HepG2 (cell line): ENCODE data around the gene SLC35B2. TPM values are rescaled to one million over a fixed set of nuclear protein-coding genes. Genes with fewer than 3 reads are reported as not detected.

Experiments used
- ATAC-seq: fragments of 200-7000 bp; cut with Tn5 transposase; 3 replicates; pipeline ENCODE4 v1.9.1; 2020; ENCODE audit warnings: mild to moderate bottlenecking, moderate library complexity
- BruUV-seq: library from RNA; stranded (reverse); fragments of 400-500 nt; replicated peaks from 2 replicates; lab custom pipeline; 2021; lab: Mats Ljungman, UMichigan
- CTCF ChIA-PET: fragments of 300-600 bp; formaldehyde crosslinking; extraction: SDS; loops from one replicate; lab custom pipeline; 2021; ENCODE audit warnings: low total read pairs, inconsistent platforms, low intra/inter-chr PET ratio; lab: Yijun Ruan, JAX
- POLR2A ChIA-PET: fragments of 350-600 bp; sonication (Branson Sonifier 250); formaldehyde crosslinking; loops from one replicate; lab custom pipeline; 2020; ENCODE audit warnings: antibody characterized with exemption, inconsistent platforms; lab: Yijun Ruan, JAX
- DNase-seq: peaks from one replicate; pipeline ENCODE4 v3.0.0-alpha.2; 2015; ENCODE audit warnings: low spot score
- FAIRE-seq: peaks from 3 replicates; lab custom pipeline; 2011; peaks lifted over from hg19 to GRCh38; lab: Jason Lieb, UNC
- H2AFZ ChIP-seq: one replicate; pipeline ENCODE4 v1.6.1; 2011; ENCODE audit warnings: low read length, inconsistent platforms
- H3K27ac ChIP-seq: fragments of 300-600 bp; 3 replicates; pipeline ENCODE4 v1.8.0; 2011; ENCODE audit warnings: mixed run types, mild to moderate bottlenecking, mixed read lengths, low read length, inconsistent platforms; ENCODE audit not compliant: insufficient read depth; ENCODE audit errors: extremely low read length
- H3K27me3 ChIP-seq, 2 experiments: fragments of 200-600 bp in 1 of 2; 2 replicates in 1 of 2; 3 replicates in 1 of 2; pipeline versions ENCODE4 v1.6.0 to v1.8.0; 2011; ENCODE audit warnings: low read length in 2 of 2, mild to moderate bottlenecking in 2 of 2, moderate library complexity in 2 of 2, inconsistent platforms in 1 of 2; ENCODE audit not compliant: insufficient read depth in 2 of 2, control insufficient read depth in 1 of 2
- H3K36me3 ChIP-seq, 2 experiments: fragments of 200-600 bp in 1 of 2; replicated peaks in 1 of 2; 2 replicates in 1 of 2; 3 replicates in 1 of 2; pipeline versions ENCODE4 v1.5.1 to v1.8.0; 2011; ENCODE audit warnings: low read length in 2 of 2, inconsistent platforms in 1 of 2; ENCODE audit not compliant: insufficient read depth in 2 of 2, control insufficient read depth in 1 of 2
- H3K4me1 ChIP-seq: 2 replicates; pipeline ENCODE4 v1.5.1; 2012; ENCODE audit warnings: low read length, inconsistent platforms; ENCODE audit not compliant: insufficient read depth
- H3K4me2 ChIP-seq: 2 replicates; pipeline ENCODE4 v1.6.0; 2011; ENCODE audit warnings: low read depth, low read length, inconsistent platforms
- H3K4me3 ChIP-seq, 3 experiments: fragments of 200-600 bp in 1 of 3; sonication (generic), shearing (Covaris generic) in 1 of 3; replicated peaks in 1 of 3; 2 replicates each; pipeline ENCODE4 v1.5.1; 2011 to 2016; ENCODE audit warnings: low read length in 3 of 3, inconsistent platforms in 2 of 3, low read depth in 2 of 3, mild to moderate bottlenecking in 2 of 3, control low read depth in 1 of 3, mixed read lengths in 1 of 3; ENCODE audit not compliant: insufficient read depth in 1 of 3
- H3K79me2 ChIP-seq: one replicate; pipeline ENCODE4 v1.6.1; 2011; ENCODE audit warnings: low read length, inconsistent platforms; ENCODE audit not compliant: insufficient read depth
- H3K9ac ChIP-seq: 2 replicates; pipeline ENCODE4 v1.6.0; 2011; ENCODE audit warnings: mild to moderate bottlenecking, low read depth, low read length, inconsistent platforms; ENCODE audit not compliant: insufficient read depth
- H3K9me3 ChIP-seq: 2 replicates; pipeline ENCODE4 v1.5.1; 2012; ENCODE audit warnings: mild to moderate bottlenecking, low read length
- H4K20me1 ChIP-seq: 2 replicates; pipeline ENCODE4 v1.6.0; 2011; ENCODE audit warnings: inconsistent platforms, mild to moderate bottlenecking, low read length, moderate library complexity; ENCODE audit not compliant: insufficient read depth
- ARNT2 ChIP-seq: sonication (generic); formaldehyde crosslinking; IDR thresholded peaks from 2 replicates; pipeline ENCODE4 v1.8.0; 2022; ENCODE audit warnings: mild to moderate bottlenecking, low read depth, missing genetic modification reagents, moderate library complexity
- ELF4 ChIP-seq: sonication (generic); formaldehyde crosslinking; IDR thresholded peaks from 2 replicates; pipeline ENCODE4 v1.5.0; 2020; ENCODE audit warnings: missing genetic modification reagents, mild to moderate bottlenecking, moderate library complexity, borderline replicate concordance
- HNF1A ChIP-seq, 2 experiments: sonication (generic) in 1 of 2; formaldehyde crosslinking in 1 of 2; IDR thresholded peaks; 2 replicates each; pipeline versions ENCODE4 v1.4.0 to v1.6.1; 2016 to 2020; ENCODE audit warnings: borderline replicate concordance in 1 of 2, low read depth in 1 of 2, mild to moderate bottlenecking in 1 of 2, missing genetic modification reagents in 1 of 2
- IRF2 ChIP-seq: IDR thresholded peaks from 2 replicates; pipeline ENCODE4 v1.6.1; 2018; ENCODE audit warnings: missing genetic modification reagents, missing compliant biosample characterization
- KDM2A ChIP-seq: sonication (generic); formaldehyde crosslinking; IDR thresholded peaks from 2 replicates; pipeline ENCODE4 v1.4.0; 2020; ENCODE audit warnings: low read depth, missing genetic modification reagents, borderline replicate concordance
- NBN ChIP-seq: fragments of 450-650 bp; conservative IDR thresholded peaks from 2 replicates; pipeline ENCODE4 v1.6.1; 2017
- NPAS2 ChIP-seq: sonication (generic); formaldehyde crosslinking; IDR thresholded peaks from 2 replicates; pipeline ENCODE4 v1.8.0; 2022; ENCODE audit warnings: mild to moderate bottlenecking, missing genetic modification reagents, borderline replicate concordance
- PAX8 ChIP-seq: sonication (generic); formaldehyde crosslinking; IDR thresholded peaks from 2 replicates; pipeline ENCODE4 v1.8.0; 2022; ENCODE audit warnings: mild to moderate bottlenecking, missing genetic modification reagents, borderline replicate concordance
- POLR2A ChIP-seq, 2 experiments: IDR thresholded peaks; 2 replicates each; pipeline ENCODE4 v1.6.1; 2011; ENCODE audit warnings: low read depth in 2 of 2, low read length in 2 of 2, mild to moderate bottlenecking in 1 of 2, moderate library complexity in 1 of 2; ENCODE audit not compliant: insufficient read depth in 1 of 2
- RNF219 ChIP-seq: sonication (generic); formaldehyde crosslinking; IDR thresholded peaks from 2 replicates; pipeline ENCODE4 v1.5.0; 2020; ENCODE audit warnings: mild to moderate bottlenecking, missing genetic modification reagents
- TBX2 ChIP-seq: sonication (generic); formaldehyde crosslinking; IDR thresholded peaks from 2 replicates; pipeline ENCODE4 v1.5.0; 2020; ENCODE audit warnings: missing genetic modification reagents, mild to moderate bottlenecking, borderline replicate concordance
- ZNF234 ChIP-seq: sonication (generic); formaldehyde crosslinking; conservative IDR thresholded peaks from 2 replicates; pipeline ENCODE4 v1.5.1; 2020; ENCODE audit warnings: mild to moderate bottlenecking, missing genetic modification reagents
- ZNF530 ChIP-seq: sonication (generic); formaldehyde crosslinking; IDR thresholded peaks from 2 replicates; pipeline ENCODE4 v1.5.0; 2020; ENCODE audit warnings: low read depth, mild to moderate bottlenecking, missing genetic modification reagents
- WGBS: methylation state at CpG from one replicate; pipeline ENCODE4 v1.1.6; 2017; ENCODE audit warnings: low lambda C conversion rate; 5-methylcytosine and 5-hydroxymethylcytosine counted together
- in situ Hi-C: cut with HindIII; loops from 2 replicates; pipeline ENCODE4 v1.10.0; 2017; ENCODE audit warnings: low pct_unique_long_range_greater_than_20kb; ENCODE audit not compliant: extremely low pct_ligation_motif_present
- intact Hi-C: fragments of 100-400 bp; cut with micrococcal nuclease; formaldehyde crosslinking; loops from one replicate; pipeline ENCODE4 v1.10.0; 2022; ENCODE audit not compliant: unreplicated experiment
- polyA plus RNA-seq, 8 experiments: library from polyadenylated mRNA; depleted of rRNA in 3 of 8; stranded (reverse) in 7 of 8; unstranded in 1 of 8; fragments of >200 nt; fragmentation: Illumina TruSeq in 4 of 8; extraction: Trizol in 4 of 8; gene quantifications; 2 replicates each; pipeline versions ENCODE4 v1.2.1 to v1.2.3, GENCODE V29; 2011 to 2016; ENCODE audit warnings: low read depth in 4 of 8, missing spikeins in 1 of 8, mixed read lengths in 1 of 8; ENCODE audit not compliant: insufficient read depth in 1 of 8
- total RNA-seq, 5 experiments: library from RNA; depleted of rRNA; stranded (reverse); fragments of >200 nt; fragmentation: Illumina TruSeq; extraction: Trizol; gene quantifications; 2 replicates each; pipeline ENCODE4 v1.2.3, GENCODE V29; 2016; ENCODE audit warnings: low read depth in 1 of 5
- TF ChIP-seq, protein P1 (sequence below): sonication (generic); formaldehyde crosslinking; IDR thresholded peaks from 2 replicates; pipeline ENCODE4 v1.4.0; 2020; ENCODE audit warnings: missing genetic modification reagents, borderline replicate concordance

Gene SLC35B2
- total and polyA plus RNA-seq, 2 of the 13 experiments (the other 11 are each of a cell fraction or from before 2014, with no cell fraction given): 61.1 to 148 TPM

- Histone ChIP-seq H3K4me2 (peak overlapping the region; percentile 99), H3K27me3 (0 out of 5 replicates have a peak, but pooled peaks cover 0 to 1% of the 10 kb centered on the region in 2 experiments), H3K4me1 (peaks cover 80% of the 10 kb centered on the region), H4K20me1 (no peaks in the 10 kb centered on the region), H3K9me3 (no peaks in the 10 kb centered on the region), H3K9ac (peak overlapping the region; percentile 10; the same call in 1 of the 2 replicates), H3K36me3 (peaks cover 1 to 3% of the 10 kb centered on the region in 2 experiments; a peak in 3 of 5 replicates), H3K79me2 (peaks cover 17% of the 10 kb centered on the region), H3K4me3 (peak overlapping the region; percentile 54 to 76 (median 56)), H2AFZ (no peak overlapping the region), H3K27ac (peak overlapping the region; percentile 19)
- 14% methylated on average over 12 of the region's 18 CpGs for WGBS
- peak; percentile 15 for ATAC-seq
- in situ Hi-C loops (loop anchor here (5.0 kb wide), 1 partner anchor 52 kb away; no protein-coding TSS in a partner anchor), intact Hi-C loops (no loop called here)
- peak; percentile 71 for FAIRE-seq
- CTCF ChIA-PET: interaction anchor here (1.1 kb wide), 1 partner anchor 72 kb away, joined by 3 read pairs; no protein-coding TSS in a partner anchor
- TSS peak; percentile 52 for BruUV-seq
- POLR2A ChIA-PET: interaction anchor here (0.7 to 4.4 kb wide), 15 partner anchors 11 to 454 kb away, joined by 3 to 61 read pairs (median 4); partner anchors contain the start of genes HSP90AB1, SLC35B2 and VEGFA
- DNase-seq: no peak
- 0 out of 2 replicates have a peak, but pooled peaks have one; percentile 4 for TF ChIP-seq TBX2
- TF ChIP-seq NPAS2: no peak
- 0 out of 2 replicates have a peak, but pooled peaks have one; percentile 9 for TF ChIP-seq KDM2A
- no peak for TF ChIP-seq POLR2A (IDR thresholded peaks at IDR 0.05; ENCODE audit: insufficient read depth in 1 of 2, low read depth in 2 of 2, low read length in 2 of 2)
- no peak for TF ChIP-seq ARNT2 (CRISPR knock-in tag)
- TF ChIP-seq IRF2: no peak
- no peak for TF ChIP-seq PAX8 (CRISPR knock-in tag)
- TF ChIP-seq ZNF530 (CRISPR knock-in tag): no peak
- TF ChIP-seq, protein P1, sequence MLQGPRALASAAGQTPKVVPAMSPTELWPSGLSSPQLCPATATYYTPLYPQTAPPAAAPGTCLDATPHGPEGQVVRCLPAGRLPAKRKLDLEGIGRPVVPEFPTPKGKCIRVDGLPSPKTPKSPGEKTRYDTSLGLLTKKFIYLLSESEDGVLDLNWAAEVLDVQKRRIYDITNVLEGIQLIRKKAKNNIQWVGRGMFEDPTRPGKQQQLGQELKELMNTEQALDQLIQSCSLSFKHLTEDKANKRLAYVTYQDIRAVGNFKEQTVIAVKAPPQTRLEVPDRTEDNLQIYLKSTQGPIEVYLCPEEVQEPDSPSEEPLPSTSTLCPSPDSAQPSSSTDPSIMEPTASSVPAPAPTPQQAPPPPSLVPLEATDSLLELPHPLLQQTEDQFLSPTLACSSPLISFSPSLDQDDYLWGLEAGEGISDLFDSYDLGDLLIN (CRISPR knock-in tag): 0 out of 2 replicates have a peak, but pooled peaks have one; percentile 15
- no peak for TF ChIP-seq NBN
- TF ChIP-seq ZNF234 (CRISPR knock-in tag): no peak
- no peak for TF ChIP-seq HNF1A (IDR thresholded peaks at IDR 0.05; ENCODE audit: low read depth)
- no peak for TF ChIP-seq HNF1A (CRISPR knock-in tag; IDR thresholded peaks at IDR 0.05; ENCODE audit: borderline replicate concordance)
- TF ChIP-seq ELF4 (CRISPR knock-in tag): no peak
- no peak; the same call in 1 of the 2 replicates for TF ChIP-seq RNF219 (CRISPR knock-in tag)
These were observed 33.0 kb downstream of the SLC35B2 start for GRCh38 chr6:44224029-44224964.
